Spleen (tissue), 7 donors: ENCODE results near the gene ACACA.

ENCODE experiments used
- POLR2A ChIP-seq, 3 donors: fragments of 450-650 bp; IDR thresholded peaks; one replicate each; pipeline ENCODE4 v1.5.1; 2017; ENCODE audit warnings: antibody characterized with exemption in 3 of 3, mild to moderate bottlenecking in 1 of 3
- TF ChIP-seq, protein P1 (sequence below), 11 experiments: fragments of 200-600 bp in 7 of 11; fragments of 450-650 bp in 4 of 11; sonication (generic) in 4 of 11; IDR thresholded peaks in 8 of 11; conservative IDR thresholded peaks in 3 of 11; 1 replicate in 7 of 11; 2 replicates in 4 of 11; pipeline versions ENCODE4 v1.4.0 to v1.8.0; 2016 to 2021; ENCODE audit warnings: antibody characterized with exemption in 11 of 11, inconsistent platforms in 4 of 11, mild to moderate bottlenecking in 1 of 11
- donor health status: DM: no; HTN: no; CAD: no; lungs with moderate emphysema.
- donor health status: DM: no; HTN: no; CAD: no.
- donor health status: DM: no; HTN: no; CAD: no.

- TF ChIP-seq, protein P1, sequence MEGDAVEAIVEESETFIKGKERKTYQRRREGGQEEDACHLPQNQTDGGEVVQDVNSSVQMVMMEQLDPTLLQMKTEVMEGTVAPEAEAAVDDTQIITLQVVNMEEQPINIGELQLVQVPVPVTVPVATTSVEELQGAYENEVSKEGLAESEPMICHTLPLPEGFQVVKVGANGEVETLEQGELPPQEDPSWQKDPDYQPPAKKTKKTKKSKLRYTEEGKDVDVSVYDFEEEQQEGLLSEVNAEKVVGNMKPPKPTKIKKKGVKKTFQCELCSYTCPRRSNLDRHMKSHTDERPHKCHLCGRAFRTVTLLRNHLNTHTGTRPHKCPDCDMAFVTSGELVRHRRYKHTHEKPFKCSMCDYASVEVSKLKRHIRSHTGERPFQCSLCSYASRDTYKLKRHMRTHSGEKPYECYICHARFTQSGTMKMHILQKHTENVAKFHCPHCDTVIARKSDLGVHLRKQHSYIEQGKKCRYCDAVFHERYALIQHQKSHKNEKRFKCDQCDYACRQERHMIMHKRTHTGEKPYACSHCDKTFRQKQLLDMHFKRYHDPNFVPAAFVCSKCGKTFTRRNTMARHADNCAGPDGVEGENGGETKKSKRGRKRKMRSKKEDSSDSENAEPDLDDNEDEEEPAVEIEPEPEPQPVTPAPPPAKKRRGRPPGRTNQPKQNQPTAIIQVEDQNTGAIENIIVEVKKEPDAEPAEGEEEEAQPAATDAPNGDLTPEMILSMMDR (IDR thresholded peaks at IDR 0.05 in 8 of 11, conservative IDR thresholded peaks at IDR 0.05 in 3 of 11) = no peak
- no peak for TF ChIP-seq POLR2A (IDR thresholded peaks at IDR 0.05)
Observed at GRCh38 chr17:37344519-37344918, 62.1 kb downstream of the ACACA start.
